GM12874 (cell line): ENCODE measurements around the gene KRTAP19-5.

Experiments
- CTCF ChIP-seq: IDR thresholded peaks from 2 replicates; pipeline ENCODE4 v1.5.1; 2011; ENCODE audit warnings: low read depth, mild to moderate bottlenecking, control low read depth, low read length, moderate library complexity; ENCODE audit not compliant: insufficient read depth

KRTAP19-5 gene

GRCh38 chr21:30487336-30487735 lies 14.6 kb downstream of the KRTAP19-5 start, which contains the start of gene KRTAP19-2:
KRTAP19-2 (minus strand) TSS chr21:30487436; CDS start chr21:30487348, 88 bp downstream.
- TF ChIP-seq CTCF: no peak

- TF ChIP-seq CTCF: no peak
Measured at GRCh38 chr21:30486180-30486579, 15.8 kb downstream of the KRTAP19-5 start.

GRCh38 chr21:30482130-30482529 lies 19.8 kb downstream of the KRTAP19-5 start:
- no peak for TF ChIP-seq CTCF

GRCh38 chr21:30480145-30480544 lies 21.8 kb downstream of the KRTAP19-5 start, which contains the start of gene KRTAP19-1:
KRTAP19-1 (minus strand) TSS chr21:30480367; CDS start chr21:30480317, 50 bp downstream.
- TF ChIP-seq CTCF: no peak

- TF ChIP-seq CTCF: no peak
Measured at GRCh38 chr21:30479259-30479658, 22.7 kb downstream of the KRTAP19-5 start.

GRCh38 chr21:30478004-30478403 lies 23.9 kb downstream of the KRTAP19-5 start:
- TF ChIP-seq CTCF: no peak

- TF ChIP-seq CTCF: no peak
Measured at GRCh38 chr21:30468900-30469714, 32.8 kb downstream of the KRTAP19-5 start.
